GM19372 (cell line): ENCODE results near the gene RCN1.
"Not testable (repeated sequence)": the region's sequence is repeated elsewhere in the genome, so short reads cannot be mapped to it uniquely, and the experiment has no call there.

Source experiments
- ATAC-seq: cut with Tn5 transposase; IDR thresholded peaks from one replicate; pipeline ENCODE4 v1.9.1; 2021; ENCODE audit warnings: mild to moderate bottlenecking, low read depth, moderate library complexity; ENCODE audit not compliant: unreplicated experiment

The RCN1 gene

GRCh38 chr11:32090545-32091370 is at the start of gene RCN1:
Gene RCN1, plus strand, starts transcription at chr11:32091074. Its CDS starts 123 bp downstream, at chr11:32091197.
- ATAC-seq, result peak; percentile 54

GRCh38 chr11:32043737-32044136 is 47.1 kb upstream of the RCN1 start:
- no peak for ATAC-seq

DNA sequence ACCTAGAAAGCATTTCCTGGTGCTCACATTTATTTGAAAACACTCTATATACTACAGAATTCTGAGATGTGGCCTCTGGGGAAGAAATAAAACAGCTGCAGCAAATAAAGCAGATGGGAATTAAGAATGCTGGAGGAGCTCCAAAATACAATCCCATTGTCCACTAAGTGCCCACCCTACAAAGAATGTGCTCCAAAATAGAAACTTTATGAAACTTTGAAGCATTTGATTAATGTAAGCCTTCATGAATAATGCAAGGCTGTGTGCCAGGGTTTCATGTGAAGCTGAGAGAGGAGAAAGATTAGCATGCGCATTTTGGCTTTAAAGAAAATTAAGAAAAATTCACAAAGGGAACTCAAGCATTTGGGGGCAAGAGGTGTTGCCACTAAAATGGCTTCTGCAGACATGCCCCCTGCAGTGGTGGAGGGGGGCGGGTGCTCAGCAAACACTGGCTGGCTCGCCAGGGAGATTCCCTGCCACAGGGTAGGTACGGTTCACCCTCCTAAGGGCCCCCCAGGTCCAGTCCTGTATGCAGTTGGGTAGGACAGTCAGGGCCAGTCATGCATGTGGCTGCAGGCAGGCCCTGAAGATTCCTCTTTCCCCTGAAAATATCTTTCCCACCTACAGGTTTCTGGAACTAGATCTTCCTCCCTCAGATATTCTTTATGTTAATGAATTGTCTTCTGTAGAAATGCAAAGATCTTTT is 46.6 kb upstream of the RCN1 start:
- ATAC-seq, result no peak

DNA sequence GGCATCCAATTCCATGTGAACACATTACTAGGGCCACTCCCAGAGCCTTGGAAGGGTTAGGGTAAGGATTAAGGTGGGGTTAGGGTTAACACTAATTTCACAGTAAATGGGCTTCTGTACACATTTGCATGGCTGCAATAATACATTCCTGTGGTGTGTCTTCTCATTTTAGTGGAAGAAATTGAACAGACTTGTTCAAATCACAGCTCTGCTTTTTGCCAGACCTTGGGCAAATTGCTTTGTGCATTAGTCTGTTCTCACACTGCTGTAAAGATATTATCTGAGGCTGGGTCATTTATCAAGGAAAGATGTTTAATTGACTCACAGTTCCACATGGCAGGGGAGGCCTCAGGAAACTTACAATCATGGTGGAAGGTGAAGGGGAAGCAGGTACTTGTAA is 45.4 kb upstream of the RCN1 start:
- no peak for ATAC-seq

DNA sequence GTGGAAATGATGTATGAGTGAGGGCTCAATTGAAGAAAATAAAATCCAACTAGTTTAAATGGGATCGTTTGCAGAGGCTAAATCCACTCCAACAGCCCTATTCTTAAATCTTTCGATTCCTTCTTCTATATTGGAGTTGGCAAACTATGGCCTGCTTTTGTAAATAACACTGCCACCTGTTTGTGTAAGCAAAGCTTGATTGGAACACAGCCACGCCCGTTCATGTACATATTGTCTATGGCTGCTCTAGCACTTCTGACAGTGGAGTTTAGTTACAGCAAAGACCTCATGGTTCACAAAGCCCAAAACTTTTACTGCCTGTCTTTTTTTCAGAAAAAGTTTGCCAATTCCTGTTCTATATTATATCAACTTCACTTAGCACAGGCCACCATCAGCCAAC is 40.6 kb upstream of the RCN1 start:
- no peak for ATAC-seq

- no peak for ATAC-seq
Observed at GRCh38 chr11:32052215-32052614, 38.7 kb upstream of the RCN1 start.

DNA sequence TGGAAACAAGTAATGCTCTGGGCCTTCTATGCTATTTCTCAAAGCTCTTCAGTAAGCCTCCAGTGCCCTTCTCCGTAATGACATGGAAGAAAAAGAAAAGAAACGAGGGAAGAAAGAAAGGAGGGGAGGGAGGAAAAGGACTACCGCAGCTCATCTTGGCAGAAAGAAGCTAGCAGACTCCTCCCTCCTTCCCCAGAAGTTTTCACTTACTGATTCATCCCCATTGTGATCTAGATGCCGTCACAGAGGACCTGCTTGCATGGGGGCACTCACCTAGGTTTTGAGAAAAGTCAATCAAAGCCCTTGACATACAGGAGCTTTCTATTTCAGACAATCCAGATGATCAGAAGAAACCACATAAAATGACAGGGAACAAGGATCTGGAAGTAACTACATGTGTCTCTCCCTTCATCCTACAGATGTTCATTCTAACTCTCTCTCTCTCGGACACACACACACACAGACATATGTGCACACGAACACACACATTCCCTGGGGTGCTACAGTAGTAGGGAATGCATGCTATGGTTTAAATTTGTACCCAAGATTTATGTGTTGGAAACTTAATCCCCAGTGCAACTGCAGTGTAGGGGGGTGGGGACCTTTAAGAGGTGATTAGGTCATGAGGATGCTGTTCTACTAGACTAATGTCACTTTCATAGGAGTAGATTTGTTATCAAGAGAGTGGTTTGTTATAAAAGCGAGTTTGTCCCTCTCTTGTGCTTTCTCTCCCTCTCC is 37.6 kb upstream of the RCN1 start:
- ATAC-seq, result no peak

GRCh38 chr11:32055861-32056260 is 35.0 kb upstream of the RCN1 start:
- no peak for ATAC-seq

GRCh38 chr11:32056438-32056837 is 34.4 kb upstream of the RCN1 start:
- ATAC-seq, result no peak

DNA sequence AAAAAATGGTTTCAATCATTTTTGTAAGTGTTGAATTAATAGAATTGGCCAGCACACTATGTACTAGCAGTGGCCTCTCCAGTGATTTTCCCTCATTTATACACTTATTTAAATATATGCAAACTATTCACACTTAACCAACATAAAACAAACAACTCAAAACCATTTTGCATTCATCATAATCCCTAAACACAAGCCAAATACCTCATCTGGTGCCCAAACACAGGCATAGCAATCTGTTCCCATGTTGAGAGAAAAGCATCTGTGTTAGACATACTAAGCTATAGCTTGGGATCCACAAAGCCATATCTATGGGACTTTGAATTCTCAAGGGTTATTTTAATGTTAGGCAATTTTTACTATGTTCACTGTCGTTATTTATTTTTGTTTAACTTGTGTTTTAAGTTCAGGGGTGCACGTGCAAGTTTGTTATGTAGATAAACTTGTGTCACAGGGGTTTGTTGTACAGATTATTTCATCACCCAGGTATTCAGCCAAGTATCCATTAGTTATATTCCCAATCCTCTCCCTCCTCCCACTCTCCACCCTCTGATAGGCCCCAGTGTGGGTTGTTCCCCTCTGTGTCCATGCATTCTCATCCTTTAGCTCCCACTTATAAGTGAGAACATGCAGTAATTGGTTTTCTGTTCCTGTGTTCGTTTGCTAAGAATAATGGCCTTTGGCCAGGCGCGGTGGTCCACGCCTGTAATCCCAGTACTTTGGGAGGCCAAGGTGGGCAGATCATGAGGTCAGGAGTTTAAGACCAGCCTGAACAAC is 31.0 kb upstream of the RCN1 start:
- no peak for ATAC-seq

DNA sequence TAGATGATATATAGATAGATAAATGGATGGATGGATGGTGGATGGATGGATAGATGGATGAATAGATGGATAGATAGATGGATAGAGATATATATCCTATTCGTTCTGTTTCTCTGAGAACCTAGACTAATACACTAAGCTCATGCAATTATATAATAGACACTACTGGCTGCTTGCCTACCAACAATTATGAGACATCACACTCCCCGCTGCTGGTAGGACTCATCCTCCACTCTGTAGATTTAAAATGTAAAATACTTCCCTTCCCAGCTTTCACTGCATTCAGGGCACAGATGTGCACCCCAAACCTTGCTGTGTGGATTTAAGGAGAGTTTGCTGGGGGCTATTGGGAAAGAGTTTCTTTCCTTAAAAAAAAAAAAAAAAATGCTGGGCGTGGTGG is 28.3 kb upstream of the RCN1 start:
- no peak for ATAC-seq

DNA sequence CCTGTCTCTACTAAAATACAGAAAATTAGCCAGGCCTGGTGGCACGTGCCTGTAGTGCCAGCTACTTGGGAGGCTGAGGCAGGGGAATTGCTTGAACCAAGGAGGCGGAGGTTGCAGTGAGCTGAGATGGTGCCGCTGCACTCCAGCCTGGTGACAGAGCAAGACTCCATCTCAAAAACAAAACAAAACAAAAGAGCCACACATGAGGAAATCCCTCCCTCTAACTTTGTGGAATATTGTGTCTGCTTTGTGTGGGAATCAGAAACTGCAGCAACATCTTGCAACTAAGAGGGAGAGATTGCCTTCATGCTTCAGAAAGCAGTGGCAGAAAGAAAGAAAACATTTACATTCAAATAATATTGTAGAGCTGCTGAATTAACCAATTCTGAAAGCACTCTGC is 27.8 kb upstream of the RCN1 start:
- not testable (repeated sequence) for ATAC-seq

DNA sequence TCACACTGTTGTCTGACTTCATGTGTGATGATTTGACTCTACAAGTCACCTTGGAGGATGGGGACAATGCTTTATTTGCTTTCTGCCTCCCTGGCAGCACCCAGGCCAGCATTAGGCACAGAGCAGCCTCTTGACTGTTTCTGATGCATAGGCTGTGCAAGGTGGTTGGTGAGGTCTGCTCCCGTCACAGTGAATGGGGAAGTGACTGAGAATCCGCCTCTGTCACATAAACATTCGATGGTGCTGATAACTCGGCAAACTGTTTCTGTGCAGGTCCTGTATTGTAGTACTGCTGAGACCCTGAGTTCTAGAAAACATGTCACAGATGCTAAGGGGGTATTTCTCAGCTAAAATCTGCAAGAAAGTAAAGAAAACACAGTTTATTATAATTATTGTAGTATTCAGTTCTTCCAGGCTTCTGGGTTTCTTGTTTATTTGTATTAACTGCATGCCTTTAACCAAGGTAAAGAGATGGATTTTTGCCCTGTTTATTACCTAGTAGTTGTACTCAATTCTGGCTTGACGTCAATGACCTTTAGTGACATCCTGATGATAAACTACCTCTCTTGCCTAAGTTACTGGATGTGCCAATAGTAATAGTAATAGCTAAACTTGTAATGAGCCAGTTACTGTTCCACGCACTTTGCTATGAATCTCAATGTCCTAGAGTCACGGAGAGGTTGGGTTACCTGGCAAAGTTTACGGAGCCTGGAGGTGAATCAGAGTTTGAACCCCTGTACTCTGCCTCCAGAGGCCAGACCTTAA is 24.8 kb upstream of the RCN1 start:
- ATAC-seq, result no peak

- ATAC-seq, result no peak
Observed at GRCh38 chr11:32068134-32068870, 22.6 kb upstream of the RCN1 start.

DNA sequence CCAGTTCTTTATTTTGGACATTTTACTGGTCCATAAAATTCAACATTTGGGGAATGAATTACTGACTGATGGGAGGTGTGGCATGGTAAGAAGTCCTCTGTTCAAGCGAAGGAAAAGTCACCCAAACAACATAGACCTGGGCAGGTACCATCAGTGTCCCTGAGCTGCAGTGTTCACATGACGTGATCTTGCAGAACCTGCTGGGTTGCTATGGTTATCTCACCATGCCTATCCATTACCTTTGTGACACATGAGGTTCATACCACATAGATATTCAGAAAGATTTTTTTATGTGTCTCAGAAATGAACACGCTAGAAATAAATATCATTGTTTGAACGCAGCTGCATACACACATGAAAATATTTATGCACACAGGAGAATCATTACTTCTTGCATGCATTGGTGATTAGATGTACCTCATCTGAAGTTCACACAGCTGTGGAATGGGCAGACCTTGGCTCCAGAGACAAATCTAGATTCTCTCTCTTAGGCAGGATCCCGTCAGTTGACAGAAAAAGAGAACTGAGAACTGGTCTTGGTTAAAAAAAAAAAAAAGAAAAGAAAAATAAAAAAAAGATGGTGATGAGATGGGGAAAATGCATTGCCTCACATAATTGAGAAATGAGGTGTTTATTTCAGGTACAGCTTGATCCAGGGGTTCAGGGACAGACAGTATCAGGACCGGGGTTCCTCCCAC is 21.4 kb upstream of the RCN1 start:
- peak; percentile 80 for ATAC-seq

DNA sequence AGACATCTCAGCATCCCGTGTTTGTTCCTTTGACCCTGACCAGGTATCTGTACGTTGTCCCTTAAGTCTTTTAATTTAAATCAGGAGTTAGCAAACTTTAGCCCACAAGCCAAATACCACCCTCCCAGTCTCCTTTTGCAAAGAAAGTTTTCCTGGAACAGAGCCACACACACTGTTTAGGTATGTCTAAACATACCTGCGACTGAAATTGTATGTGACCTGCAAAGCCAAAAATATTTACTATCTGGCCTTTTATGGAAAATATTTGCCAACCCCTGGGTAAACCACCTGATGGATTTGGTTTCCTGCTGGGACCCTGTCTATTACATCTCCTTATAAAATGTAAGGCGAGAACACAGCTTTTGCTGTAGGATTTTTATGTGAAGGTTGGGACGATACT is 20.2 kb upstream of the RCN1 start:
- ATAC-seq, result no peak

GRCh38 chr11:32071811-32072210 is 19.1 kb upstream of the RCN1 start:
- ATAC-seq, result no peak

GRCh38 chr11:32072872-32073643 is 17.8 kb upstream of the RCN1 start:
- ATAC-seq, result no peak
